Ishikawa (cell line): ENCODE results near the gene CSH1.

ENCODE experiments used
- EGR1 ChIP-seq: IDR thresholded peaks from 2 replicates; pipeline ENCODE4 v1.6.1; 2012
- NFIC ChIP-seq: IDR thresholded peaks from 2 replicates; pipeline ENCODE4 v1.6.1; 2012
- YY1 ChIP-seq: IDR thresholded peaks from 2 replicates; pipeline ENCODE4 v1.6.1; 2012; ENCODE audit warnings: low read depth

DNA sequence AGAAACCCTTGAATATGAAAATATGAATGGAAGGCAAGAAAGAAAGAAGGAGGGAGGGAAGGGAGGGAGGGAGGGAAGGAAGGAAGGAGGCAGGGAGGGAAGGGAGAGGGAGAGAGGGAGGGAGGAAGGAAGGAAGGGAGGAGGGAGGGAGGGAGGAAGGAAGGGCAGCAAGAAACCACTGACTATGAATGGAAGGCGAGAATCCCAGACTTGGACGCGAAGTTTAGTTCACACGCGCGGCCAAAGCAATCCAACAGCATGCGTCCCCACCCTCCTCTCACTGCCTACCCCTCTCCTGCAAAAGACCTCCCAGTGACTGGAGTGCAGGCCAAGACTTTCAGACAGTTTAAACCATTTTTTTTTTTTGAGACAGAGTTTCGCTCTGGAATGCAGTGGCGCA is 46.0 kb downstream of the CSH1 start:
- TF ChIP-seq YY1 (no peak), EGR1 (no peak), NFIC (no peak)
